Left cardiac atrium (tissue), 4 donors: ENCODE data around the gene COX15. TPM values are rescaled to one million over a fixed set of nuclear protein-coding genes. Genes with fewer than 3 reads are reported as not detected.
"Not testable (repeated sequence)": the region's sequence is repeated elsewhere in the genome, so short reads cannot be mapped to it uniquely, and the experiment has no call there.

Experiments used
- ATAC-seq, 2 donors: fragments of 200-7000 bp; cut with Tn5 transposase; one replicate each; pipeline ENCODE4 v1.9.1; 2020; ENCODE audit warnings: mild to moderate bottlenecking in 2 of 2, moderate library complexity in 2 of 2
- DNase-seq: peaks from one replicate; pipeline ENCODE4 v3.0.0-alpha.2; 2020
- intact Hi-C, 2 donors: fragments of 100-400 bp; cut with DNase I; formaldehyde crosslinking; loops; one replicate each; pipeline versions ENCODE4 v1.14.1 to v1.15.1; 2022 to 2023
- total RNA-seq, 2 donors: library from RNA; stranded (reverse); fragmentation: NEBNext Ultra II Directional; extraction: Animal tissue kit (Norgen Biotek cat#: 25700); gene quantifications; one replicate each; pipeline ENCODE4 v1.2.1, GENCODE V29; 2021
- donor health status: DM: no; HTN: yes; CAD: no.
- donor health status: DM: no; HTN: yes; CAD: no; lungs with severe emphysema.
- donor health status: DM: yes; HTN: yes; CAD: no.
- donor health status: Dilated cardiomyopathy.

COX15 gene
- total RNA-seq, 2 donors from 2014 or later, result 22.7 to 23.3 TPM

DNA sequence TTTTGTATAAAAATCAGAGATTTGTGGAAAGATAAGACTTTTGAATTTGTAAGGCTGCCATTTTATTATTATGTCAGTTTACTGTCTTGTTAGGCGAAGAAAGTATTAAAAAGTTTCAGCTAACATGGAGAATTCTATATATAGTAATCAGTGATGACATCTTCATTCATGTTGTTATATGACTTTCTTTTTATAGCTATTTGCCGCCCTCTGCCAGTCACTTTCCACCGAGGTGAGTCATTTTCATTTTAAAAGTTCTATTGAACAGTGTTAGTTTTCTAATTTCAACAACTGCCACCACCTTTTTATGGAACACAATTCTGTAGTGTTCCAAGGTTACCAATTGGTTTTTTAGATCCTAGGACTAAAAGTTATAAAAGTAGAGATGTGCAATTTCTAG is 11.9 kb upstream of the COX15 start:
- intact Hi-C loops, result no loop called here
- DNase-seq (no peak), ATAC-seq (peak in 1 of 2 donors; percentile 26)

DNA sequence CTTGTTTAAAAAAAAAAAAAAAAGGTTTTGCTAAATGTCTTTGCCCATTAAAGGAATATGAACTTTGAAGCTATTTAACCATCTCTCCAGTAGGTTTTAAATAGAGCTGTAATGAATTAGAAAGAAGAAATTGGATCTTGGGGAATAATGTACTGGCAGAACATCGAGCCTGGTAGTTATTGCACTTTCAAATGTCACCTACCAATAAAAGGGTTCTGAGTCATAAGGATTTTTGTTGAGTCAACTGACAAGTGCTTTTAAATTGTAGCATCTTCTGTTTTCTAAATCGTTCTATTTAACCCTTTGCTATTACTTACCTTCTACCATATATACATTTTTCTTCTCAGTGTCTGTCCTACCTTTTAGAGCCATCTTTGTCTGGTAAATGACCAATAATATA is 10.8 kb upstream of the COX15 start:
- intact Hi-C loops, result no loop called here
- no peak for ATAC-seq
- DNase-seq, result no peak

DNA sequence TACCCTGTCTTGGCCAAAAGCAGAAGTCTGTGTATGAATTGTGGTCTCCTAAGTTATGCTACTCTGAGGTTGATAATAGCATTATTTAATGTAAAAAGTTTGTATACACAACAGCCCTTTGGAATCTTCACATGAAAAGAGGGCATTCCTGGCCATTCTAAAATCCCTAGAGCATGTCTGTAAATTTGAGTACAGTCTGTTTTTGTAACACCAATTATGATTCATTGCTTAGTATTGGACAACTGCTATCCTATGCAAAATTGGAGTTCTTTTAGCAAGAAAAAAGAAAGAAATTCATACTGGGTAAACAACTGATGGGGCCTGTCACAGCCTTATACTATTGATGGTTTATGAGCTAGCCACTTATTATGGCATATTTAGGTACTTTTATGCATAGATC is 10.3 kb upstream of the COX15 start:
- ATAC-seq (no peak), DNase-seq (no peak)
- intact Hi-C loops, result no loop called here

DNA sequence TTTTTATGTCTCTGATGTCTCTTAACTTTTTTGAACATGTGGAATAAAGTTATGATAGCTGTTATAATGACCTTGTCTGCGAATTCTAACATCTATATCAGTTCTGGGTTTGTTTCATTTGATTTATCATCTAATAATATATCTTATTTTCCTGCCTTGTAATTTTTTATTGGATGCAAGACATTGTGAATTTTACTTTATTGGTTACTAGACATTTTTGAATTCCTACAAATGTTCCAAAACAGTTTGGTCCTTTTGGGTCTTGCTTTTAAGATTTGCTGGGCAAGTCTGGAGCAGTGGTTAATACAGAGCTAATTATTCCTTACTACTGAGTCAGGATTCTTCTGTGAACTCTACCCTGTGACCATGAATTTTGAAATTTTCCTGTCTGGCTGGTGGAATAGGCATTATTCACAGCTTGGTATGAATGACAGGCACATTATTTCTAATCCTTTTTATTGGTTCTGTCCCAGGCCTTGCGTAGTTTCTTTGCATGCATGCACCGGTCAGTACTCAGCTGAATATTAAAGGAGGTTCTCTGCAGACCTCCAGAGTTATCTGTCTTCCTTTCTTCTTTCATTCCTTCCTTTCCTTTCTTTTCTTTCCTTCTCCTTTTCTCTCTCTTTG is 9.1 kb upstream of the COX15 start:
- intact Hi-C loops, result no loop called here
- no peak for ATAC-seq
- DNase-seq, result no peak

DNA sequence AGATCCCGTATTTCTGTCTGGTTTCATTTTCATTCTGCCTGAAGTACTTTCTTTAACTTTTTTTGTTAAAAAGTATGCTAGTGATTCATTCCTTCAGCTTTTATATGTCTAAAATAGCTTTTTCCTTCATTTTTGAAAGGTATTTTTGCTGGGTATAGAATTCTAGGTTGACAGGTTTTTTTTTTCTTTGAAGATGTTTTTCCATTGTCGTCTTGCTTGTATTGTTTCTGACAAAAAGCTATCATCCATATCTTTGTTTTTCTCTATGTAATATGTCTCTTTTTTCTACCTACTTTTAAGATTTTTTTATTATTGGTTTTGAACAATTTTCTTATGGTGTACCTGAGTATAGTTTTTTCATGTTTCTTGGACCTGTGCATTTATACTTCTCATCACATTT is 8.3 kb upstream of the COX15 start:
- ATAC-seq (no peak), DNase-seq (no peak)
- intact Hi-C loops, result no loop called here

DNA sequence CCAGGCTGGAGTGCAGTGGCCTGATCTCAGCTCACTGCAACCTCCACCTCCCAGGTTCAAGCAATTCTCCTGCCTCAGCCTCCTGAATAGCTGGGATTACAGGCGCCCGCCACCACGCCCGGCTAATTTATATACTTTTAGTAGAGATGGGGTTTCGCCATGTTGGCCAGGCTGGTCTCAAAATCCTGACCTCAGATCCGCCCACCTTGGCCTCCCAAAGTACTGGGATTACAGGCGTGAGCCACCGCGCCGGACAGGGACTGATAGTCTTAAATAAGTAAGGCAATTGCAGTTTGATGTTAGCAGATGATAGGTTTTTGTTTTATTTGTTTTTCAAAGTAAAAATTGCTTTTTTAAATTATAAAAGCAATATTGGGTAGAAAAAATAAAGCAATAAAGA is 2.2 kb upstream of the COX15 start:
- intact Hi-C loops, ATAC-seq, DNase-seq: not testable (repeated sequence)

- ATAC-seq (no peak), DNase-seq (no peak)
- intact Hi-C loops, result no loop called here
Observed at GRCh38 chr10:99733366-99733765, 1.4 kb upstream of the COX15 start.

- DNase-seq (no peak), ATAC-seq (peak; percentile 10 to 48)
- intact Hi-C loops, result no loop called here
Observed at GRCh38 chr10:99731306-99732032, 458 bp downstream of the COX15 start.

DNA sequence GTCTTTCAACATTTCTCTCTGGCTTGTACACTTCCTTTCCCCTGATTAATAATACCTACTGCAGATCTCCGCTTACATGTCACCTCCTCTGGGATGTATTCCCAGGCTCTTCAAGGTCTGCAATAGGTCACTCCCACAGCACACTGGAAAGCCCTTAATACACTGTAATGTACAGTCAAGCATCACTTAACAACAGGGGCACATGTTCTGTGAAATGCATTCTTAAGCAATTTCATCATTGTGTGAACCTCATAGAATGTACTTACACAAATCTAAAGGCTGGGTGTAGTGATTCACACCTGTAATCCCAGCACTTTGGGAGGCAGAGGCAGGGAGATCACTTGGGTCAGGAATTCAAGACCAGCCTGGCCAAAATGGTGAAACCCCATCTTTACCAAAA is 1.9 kb downstream of the COX15 start:
- DNase-seq (no peak), ATAC-seq (no peak)
- intact Hi-C loops, result no loop called here

GRCh38 chr10:99720387-99720786 is 11.5 kb downstream of the COX15 start:
- ATAC-seq, result no peak
- intact Hi-C loops, result no loop called here
- no peak for DNase-seq

DNA sequence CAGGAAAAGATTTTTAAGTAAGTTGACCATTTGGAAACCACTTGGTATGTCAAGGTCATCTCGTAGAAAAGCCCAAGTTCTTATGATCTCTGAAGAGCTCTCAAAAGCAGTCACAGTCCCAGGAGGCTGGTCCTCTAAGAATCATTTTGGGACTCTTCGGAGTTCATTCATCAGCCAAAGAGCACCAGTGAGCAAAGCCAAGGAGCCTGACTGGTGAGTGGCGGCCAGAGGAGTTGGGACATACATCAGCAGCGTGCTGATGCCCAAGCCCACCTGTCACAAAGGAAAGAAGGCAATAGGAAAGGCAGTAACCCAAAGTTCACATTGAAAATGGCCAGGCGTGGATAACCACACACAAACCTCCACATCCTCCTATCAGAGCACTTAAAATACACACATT is 17.5 kb downstream of the COX15 start:
- intact Hi-C loops, result loop anchor here (10.0 kb wide), 2 partner anchors 90 to 280 kb away; partner anchors contain the start of genes SLC25A28 (in 2 of the 2) and GOT1 (in 1 of the 2)
- no peak for ATAC-seq
- no peak for DNase-seq

- ATAC-seq, result peak; percentile 64 to 67
- intact Hi-C loops, result loop anchor here (10.0 kb wide), 2 partner anchors 86 to 276 kb away; partner anchors contain the start of genes SLC25A28 (in 2 of the 2) and GOT1 (in 1 of the 2)
- DNase-seq, result no peak
Observed at GRCh38 chr10:99711129-99711719, 20.7 kb downstream of the COX15 start.

DNA sequence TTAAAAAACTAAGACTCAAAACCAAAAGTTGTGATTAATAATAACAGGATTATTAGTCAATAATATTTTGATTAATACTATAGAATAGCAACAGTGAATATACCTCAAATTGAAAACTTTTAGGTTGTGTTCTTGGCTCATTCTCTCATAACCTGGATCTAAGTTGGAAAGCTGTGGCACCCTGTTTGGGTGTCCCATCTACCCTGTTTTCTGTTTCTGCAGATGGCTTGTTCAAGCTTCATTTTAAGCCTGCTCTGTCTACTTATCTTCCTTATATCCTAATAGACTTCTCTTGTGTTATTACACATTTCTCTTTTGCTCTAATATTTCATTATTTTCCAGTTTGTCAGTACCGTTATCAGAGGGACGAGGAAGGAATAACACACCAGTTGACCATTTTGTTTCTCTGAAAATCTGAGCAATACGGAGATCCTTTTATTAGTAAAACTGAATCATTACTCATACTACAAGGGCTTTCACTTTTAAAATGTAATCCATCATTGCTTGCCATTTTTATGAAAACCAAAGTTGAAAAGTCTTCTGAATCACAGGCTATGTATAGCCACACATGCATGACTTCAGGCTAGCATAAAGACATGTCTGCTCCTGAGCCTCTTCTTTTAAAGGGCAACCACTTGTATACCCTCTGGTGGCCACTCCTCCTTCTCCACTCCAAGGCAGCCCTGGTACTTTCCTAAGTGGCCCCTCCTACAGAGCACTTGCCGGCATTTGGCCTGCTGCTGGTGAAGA is 22.3 kb downstream of the COX15 start:
- ATAC-seq (no peak), DNase-seq (no peak)
- intact Hi-C loops, result loop anchor here (10.0 kb wide), 2 partner anchors 85 to 275 kb away; partner anchors contain the start of genes SLC25A28 (in 2 of the 2) and GOT1 (in 1 of the 2)

GRCh38 chr10:99708428-99709012 is 23.4 kb downstream of the COX15 start:
- DNase-seq, result no peak
- ATAC-seq, result no peak
- intact Hi-C loops, result no loop called here

GRCh38 chr10:99700649-99701048 is 31.3 kb downstream of the COX15 start:
- intact Hi-C loops, result no loop called here
- DNase-seq (no peak), ATAC-seq (no peak)

GRCh38 chr10:99698504-99699080 is 33.3 kb downstream of the COX15 start:
- DNase-seq (no peak), ATAC-seq (no peak)
- intact Hi-C loops, result no loop called here

GRCh38 chr10:99695761-99696160 is 36.2 kb downstream of the COX15 start:
- intact Hi-C loops, result no loop called here
- ATAC-seq (no peak), DNase-seq (no peak)

DNA sequence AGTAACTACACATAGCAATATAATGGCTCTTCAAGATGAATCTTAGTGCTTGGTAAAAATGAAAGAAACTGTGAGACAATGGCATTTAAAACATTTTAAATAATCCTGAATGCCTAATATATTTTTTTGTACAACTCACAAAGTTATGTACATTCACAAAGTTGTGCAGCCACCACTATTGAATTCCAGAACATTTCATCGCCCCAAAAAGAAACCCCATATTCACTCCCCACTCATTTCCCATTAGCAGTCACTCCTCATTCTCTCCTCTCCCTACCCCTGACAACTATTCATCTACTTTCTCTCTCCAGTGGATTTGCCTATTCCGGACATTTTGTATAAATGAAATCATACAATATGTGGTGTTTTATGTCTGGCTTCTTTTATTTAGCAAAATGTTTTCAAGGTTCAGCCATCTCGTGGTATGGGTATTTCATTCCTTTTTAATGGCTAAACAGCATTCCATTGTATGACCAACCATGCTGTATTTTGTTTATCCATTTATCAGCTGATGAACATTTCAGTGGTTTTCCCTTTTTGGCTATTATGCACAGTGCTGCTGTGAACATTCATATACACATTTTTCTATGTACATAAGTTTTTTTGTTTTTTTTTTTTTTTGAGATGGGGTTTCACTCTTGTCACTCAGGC is 37.9 kb downstream of the COX15 start:
- DNase-seq (no peak), ATAC-seq (no peak)
- intact Hi-C loops, result no loop called here
